GM12864 (cell line): ENCODE results near the gene GPC5.
"Not testable (repeated sequence)": the region's sequence is repeated elsewhere in the genome, so short reads cannot be mapped to it uniquely, and the experiment has no call there.

ENCODE experiments used
- DNase-seq: peaks from one replicate; pipeline ENCODE4 v3.0.0-alpha.2; 2011; ENCODE audit warnings: low read depth
- H3K4me3 ChIP-seq: 2 replicates; pipeline ENCODE4 v1.5.1; 2011; ENCODE audit warnings: mild to moderate bottlenecking, low read depth, low read length, control low read depth
- TF ChIP-seq, protein P1 (sequence below): IDR thresholded peaks from 2 replicates; pipeline ENCODE4 v1.5.1; 2011; ENCODE audit warnings: low read depth, mild to moderate bottlenecking, moderate library complexity, low read length, control low read depth, inconsistent platforms; ENCODE audit errors: missing control alignments

GPC5 gene

GRCh38 chr13:92463134-92463533 is 1064.7 kb downstream of the GPC5 start:
- no peak overlapping the region for H3K4me3 ChIP-seq
- no peak for DNase-seq
- TF ChIP-seq, protein P1, sequence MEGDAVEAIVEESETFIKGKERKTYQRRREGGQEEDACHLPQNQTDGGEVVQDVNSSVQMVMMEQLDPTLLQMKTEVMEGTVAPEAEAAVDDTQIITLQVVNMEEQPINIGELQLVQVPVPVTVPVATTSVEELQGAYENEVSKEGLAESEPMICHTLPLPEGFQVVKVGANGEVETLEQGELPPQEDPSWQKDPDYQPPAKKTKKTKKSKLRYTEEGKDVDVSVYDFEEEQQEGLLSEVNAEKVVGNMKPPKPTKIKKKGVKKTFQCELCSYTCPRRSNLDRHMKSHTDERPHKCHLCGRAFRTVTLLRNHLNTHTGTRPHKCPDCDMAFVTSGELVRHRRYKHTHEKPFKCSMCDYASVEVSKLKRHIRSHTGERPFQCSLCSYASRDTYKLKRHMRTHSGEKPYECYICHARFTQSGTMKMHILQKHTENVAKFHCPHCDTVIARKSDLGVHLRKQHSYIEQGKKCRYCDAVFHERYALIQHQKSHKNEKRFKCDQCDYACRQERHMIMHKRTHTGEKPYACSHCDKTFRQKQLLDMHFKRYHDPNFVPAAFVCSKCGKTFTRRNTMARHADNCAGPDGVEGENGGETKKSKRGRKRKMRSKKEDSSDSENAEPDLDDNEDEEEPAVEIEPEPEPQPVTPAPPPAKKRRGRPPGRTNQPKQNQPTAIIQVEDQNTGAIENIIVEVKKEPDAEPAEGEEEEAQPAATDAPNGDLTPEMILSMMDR = no peak

DNA sequence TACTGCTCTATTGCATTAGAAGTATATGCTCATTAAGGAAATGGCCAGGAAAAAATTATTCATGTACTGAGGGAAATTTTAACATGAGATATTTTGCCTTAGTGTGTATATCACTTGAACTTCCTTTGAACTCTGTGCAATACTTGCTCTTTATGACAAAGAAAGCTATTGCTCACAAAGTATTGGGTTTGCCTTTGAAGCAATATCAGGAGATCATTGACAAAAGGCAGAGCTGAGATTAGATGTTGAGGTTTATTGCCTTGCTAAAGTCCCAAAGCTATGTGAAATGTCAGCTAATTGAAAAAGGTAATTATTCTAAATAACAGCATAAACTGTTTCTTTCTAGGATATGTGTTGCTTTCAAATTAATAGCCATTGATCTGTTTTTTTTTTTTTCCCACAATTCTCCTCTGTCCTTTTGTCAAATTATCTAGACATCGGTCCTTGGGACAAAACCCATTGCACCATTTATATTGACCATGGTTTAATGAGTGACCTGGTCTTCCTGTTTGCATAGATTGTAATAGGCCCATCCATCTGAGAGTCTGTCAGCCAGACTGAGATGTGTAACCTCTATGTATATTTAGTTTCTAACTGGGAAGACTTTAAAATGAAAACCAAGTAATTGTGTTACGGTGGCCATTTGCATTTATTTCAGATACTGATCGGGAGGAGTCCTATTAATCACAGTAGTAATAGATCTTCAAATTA is 1075.5 kb downstream of the GPC5 start:
- H3K4me3 ChIP-seq = no peak overlapping the region
- TF ChIP-seq, protein P1 = no peak
- DNase-seq = no peak

GRCh38 chr13:92480387-92480786 is 1082.0 kb downstream of the GPC5 start:
- TF ChIP-seq, protein P1 = no peak
- DNase-seq = no peak
- no peak overlapping the region for H3K4me3 ChIP-seq

GRCh38 chr13:92482790-92483189 is 1084.4 kb downstream of the GPC5 start:
- H3K4me3 ChIP-seq, DNase-seq: not testable (repeated sequence)

DNA sequence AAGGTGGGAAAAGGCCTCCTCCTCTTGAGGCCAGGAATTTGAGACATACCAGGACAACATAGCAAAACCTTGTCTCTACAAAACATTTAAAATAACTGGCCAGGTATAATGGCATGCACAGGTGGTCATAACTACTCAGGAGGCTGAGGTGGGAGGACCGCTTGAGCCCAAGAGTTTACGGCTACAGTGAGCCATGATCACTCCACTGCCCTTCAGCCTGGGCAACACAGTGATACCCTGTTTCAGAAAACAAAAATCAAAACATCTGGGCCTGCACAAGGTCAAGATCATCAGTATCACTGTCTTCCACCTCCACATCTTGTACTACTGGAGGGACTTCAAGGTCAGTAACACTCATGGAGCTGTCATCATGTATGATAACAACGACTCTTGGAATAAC is 1085.5 kb downstream of the GPC5 start:
- no peak for DNase-seq
- H3K4me3 ChIP-seq = no peak overlapping the region
- TF ChIP-seq, protein P1 = no peak

DNA sequence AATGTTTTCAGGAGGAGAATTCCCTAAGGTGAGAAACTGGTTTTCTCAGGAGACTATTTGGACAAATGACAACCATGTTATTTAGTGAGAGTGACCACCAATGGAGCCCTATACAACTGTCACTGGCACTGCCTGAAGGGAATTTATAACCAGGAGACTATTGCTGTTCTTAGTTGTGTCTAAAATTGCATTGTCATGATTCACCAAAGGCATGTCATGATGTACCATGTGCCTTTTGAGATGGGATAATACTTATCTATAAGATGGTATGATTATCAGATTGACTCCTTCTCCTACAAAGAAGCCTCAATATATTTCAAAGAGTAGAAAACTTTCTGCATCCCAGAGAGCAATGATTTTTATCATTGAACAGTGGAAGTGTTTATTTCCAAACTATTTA is 1088.8 kb downstream of the GPC5 start:
- TF ChIP-seq, protein P1 = no peak
- no peak overlapping the region for H3K4me3 ChIP-seq
- no peak for DNase-seq

- DNase-seq = no peak
- TF ChIP-seq, protein P1 = no peak
- H3K4me3 ChIP-seq = no peak overlapping the region
These were observed 1089.9 kb downstream of the GPC5 start for GRCh38 chr13:92488249-92488852.
